ENCODE data around the gene NELL1. TPM values are rescaled to one million over a fixed set of nuclear protein-coding genes. Genes with fewer than 3 reads are reported as not detected.

The NELL1 gene
- total and polyA plus RNA-seq, 7 experiments from 2014 or later, result not detected

DNA sequence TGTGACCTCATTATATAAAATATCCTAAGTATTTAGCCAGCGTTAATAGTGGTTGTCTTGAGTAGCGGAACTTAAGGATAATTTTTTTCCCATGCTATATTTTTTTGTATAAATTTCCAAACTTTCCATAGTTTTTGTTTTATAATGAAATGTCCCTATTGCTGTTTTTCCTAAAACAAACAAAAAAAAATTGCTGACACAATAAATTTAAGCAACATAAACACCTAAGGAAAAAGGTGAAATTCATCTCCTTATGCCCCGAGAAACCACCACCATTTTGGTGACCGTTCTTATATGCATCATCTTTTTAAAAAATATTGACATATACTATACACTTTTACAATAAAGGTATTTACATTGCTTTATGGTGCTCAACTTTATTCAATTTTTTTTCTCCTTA lies 814.7 kb downstream of the NELL1 start:
- H3K4me1 Mint-ChIP-seq, result peaks cover 0 to 3% (median 0%) of the 10 kb centered on the region in 7 donors
- intact Hi-C loops (cut with micrococcal nuclease), result no loop called here
- CTCF ChIA-PET, result no interaction called here
- Histone ChIP-seq H3K4me1 (ENCODE audit: control insufficient read depth in 2 of 2, insufficient read depth in 2 of 2, low read length in 2 of 2) (no peaks in the 10 kb centered on the region), H3K9me3 (ENCODE audit: control insufficient read depth in 2 of 3, low read length in 3 of 3) (no peaks in the 10 kb centered on the region), H3K36me3 (ENCODE audit: control insufficient read depth in 2 of 3, insufficient read depth in 3 of 3, low read length in 3 of 3) (no peaks in the 10 kb centered on the region), H3K27me3 (ENCODE audit: control insufficient read depth in 2 of 2, insufficient read depth in 2 of 2, low read length in 2 of 2) (no peaks in the 10 kb centered on the region), H3K27ac (ENCODE audit: low read depth, low read length) (no peak overlapping the region), H3K4me3 (ENCODE audit: low read length) (no peak overlapping the region)
- H3K4me3 Mint-ChIP-seq, result no peak overlapping the region
- no peak overlapping the region for H3K27ac Mint-ChIP-seq
- POLR2A ChIA-PET, result no interaction called here
- ATAC-seq (no peak), DNase-seq (no peak)
- peaks cover 0 to 5% (median 0%) of the 10 kb centered on the region in 5 donors for H3K27me3 Mint-ChIP-seq
- H3K9me3 Mint-ChIP-seq, result peaks cover 0 to 34% (median 10%) of the 10 kb centered on the region in 11 donors
- peaks cover 0 to 4% (median 0%) of the 10 kb centered on the region in 5 donors for H3K36me3 Mint-ChIP-seq

DNA sequence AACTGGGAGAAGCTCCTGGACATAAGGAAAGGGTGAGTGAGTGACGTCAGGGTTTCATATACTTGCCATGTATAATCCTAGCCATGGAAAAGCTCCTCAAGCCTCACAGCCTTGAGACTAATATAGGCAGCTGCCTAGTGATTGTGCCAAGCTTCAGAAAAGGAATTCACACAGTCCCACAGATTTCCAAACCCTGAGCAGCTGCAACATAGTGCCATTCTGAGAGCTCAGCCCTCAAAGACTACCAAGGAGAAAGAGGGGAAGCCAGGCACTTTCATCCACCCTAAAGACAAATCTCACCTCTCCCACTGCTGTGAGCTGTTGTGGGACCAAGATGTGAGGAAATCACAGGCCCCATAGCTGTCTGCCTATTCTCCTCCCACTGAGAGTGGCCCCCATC lies 815.6 kb downstream of the NELL1 start:
- H3K4me3 Mint-ChIP-seq, result no peak overlapping the region
- peaks cover 0 to 3% (median 0%) of the 10 kb centered on the region in 7 donors for H3K4me1 Mint-ChIP-seq
- peaks cover 0 to 5% (median 0%) of the 10 kb centered on the region in 5 donors for H3K27me3 Mint-ChIP-seq
- no peak overlapping the region for H3K4me3 ChIP-seq (ENCODE audit: low read length)
- intact Hi-C loops (cut with micrococcal nuclease), result no loop called here
- DNase-seq (no peak), ATAC-seq (no peak)
- H3K9me3 ChIP-seq (ENCODE audit: control insufficient read depth in 2 of 3, low read length in 3 of 3), result no peaks in the 10 kb centered on the region
- H3K27ac ChIP-seq (ENCODE audit: low read depth, low read length), result no peak overlapping the region
- ChIA-PET CTCF (no interaction called here), POLR2A (no interaction called here)
- H3K36me3 Mint-ChIP-seq, result peaks cover 0 to 4% (median 0%) of the 10 kb centered on the region in 5 donors
- no peaks in the 10 kb centered on the region for H3K27me3 ChIP-seq (ENCODE audit: control insufficient read depth in 2 of 2, insufficient read depth in 2 of 2, low read length in 2 of 2)
- no peaks in the 10 kb centered on the region for H3K4me1 ChIP-seq (ENCODE audit: control insufficient read depth in 2 of 2, insufficient read depth in 2 of 2, low read length in 2 of 2)
- H3K27ac Mint-ChIP-seq, result no peak overlapping the region
- peaks cover 0 to 39% (median 17%) of the 10 kb centered on the region in 11 donors for H3K9me3 Mint-ChIP-seq
- H3K36me3 ChIP-seq (ENCODE audit: control insufficient read depth in 2 of 3, insufficient read depth in 3 of 3, low read length in 3 of 3), result no peaks in the 10 kb centered on the region

DNA sequence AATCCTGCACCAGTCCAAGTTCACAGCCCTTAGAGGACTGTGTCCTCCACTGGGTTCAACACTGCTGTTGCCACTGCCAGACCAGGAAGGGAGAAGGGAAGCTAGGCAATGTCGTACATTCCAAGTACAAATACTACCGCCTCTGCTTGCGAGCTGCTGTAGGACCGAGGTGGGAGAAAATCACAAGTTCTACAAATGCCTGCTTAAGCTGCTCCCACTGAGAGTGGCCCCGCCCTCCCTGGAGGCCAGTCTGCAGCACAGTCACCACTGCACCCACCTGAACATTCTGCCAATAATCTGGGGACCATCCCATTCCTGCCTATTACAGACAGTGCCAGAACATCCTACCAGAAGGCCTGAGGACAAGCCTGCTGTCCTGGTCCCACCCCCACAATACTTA lies 816.0 kb downstream of the NELL1 start:
- Histone ChIP-seq H3K4me3 (ENCODE audit: low read length) (no peak overlapping the region), H3K27me3 (ENCODE audit: control insufficient read depth in 2 of 2, insufficient read depth in 2 of 2, low read length in 2 of 2) (no peaks in the 10 kb centered on the region), H3K9me3 (ENCODE audit: control insufficient read depth in 2 of 3, low read length in 3 of 3) (no peaks in the 10 kb centered on the region), H3K27ac (ENCODE audit: low read depth, low read length) (no peak overlapping the region), H3K36me3 (ENCODE audit: control insufficient read depth in 2 of 3, insufficient read depth in 3 of 3, low read length in 3 of 3) (no peaks in the 10 kb centered on the region), H3K4me1 (ENCODE audit: control insufficient read depth in 2 of 2, insufficient read depth in 2 of 2, low read length in 2 of 2) (no peaks in the 10 kb centered on the region)
- peaks cover 0 to 43% (median 20%) of the 10 kb centered on the region in 11 donors for H3K9me3 Mint-ChIP-seq
- no peak overlapping the region for H3K4me3 Mint-ChIP-seq
- CTCF ChIA-PET, result no interaction called here
- H3K36me3 Mint-ChIP-seq, result peaks cover 0 to 4% (median 0%) of the 10 kb centered on the region in 5 donors
- DNase-seq, result no peak
- H3K4me1 Mint-ChIP-seq, result peaks cover 0 to 3% (median 0%) of the 10 kb centered on the region in 7 donors
- no peak overlapping the region for H3K27ac Mint-ChIP-seq
- H3K27me3 Mint-ChIP-seq, result peaks cover 0 to 5% (median 0%) of the 10 kb centered on the region in 5 donors
- POLR2A ChIA-PET, result no interaction called here
- intact Hi-C loops (cut with micrococcal nuclease), result no loop called here
- ATAC-seq, result no peak

DNA sequence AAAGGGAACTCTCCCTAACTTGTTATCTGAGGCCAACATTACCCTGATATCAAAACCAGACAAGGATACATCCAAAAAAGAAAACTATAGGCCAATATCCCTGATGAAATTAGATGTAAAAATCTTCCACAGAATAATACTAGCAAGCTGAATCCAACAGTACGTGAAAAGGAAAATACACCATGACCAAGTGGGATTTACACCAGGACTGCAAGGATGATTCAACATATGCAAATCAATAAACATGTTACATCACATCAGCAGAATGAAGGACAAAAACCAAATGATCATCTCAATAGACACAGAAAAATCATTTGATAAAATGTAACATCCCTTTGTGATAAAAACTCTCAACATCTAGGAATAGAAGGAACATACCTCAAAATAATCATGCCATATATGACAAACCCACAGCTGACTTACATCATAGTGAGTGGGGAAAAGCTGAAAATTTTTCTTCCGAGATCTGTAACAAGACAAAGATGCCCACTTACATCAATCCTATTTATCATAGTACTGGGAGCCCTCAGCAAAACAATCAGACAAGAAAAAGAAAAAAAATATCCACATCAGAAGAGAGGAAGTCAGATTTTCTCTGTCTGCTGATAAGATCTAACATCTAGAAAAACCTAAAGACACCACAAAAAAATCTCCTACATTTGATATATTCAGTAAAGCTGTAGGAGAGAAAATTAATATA lies 820.2 kb downstream of the NELL1 start:
- Mint-ChIP-seq H3K27ac (no peak overlapping the region), H3K4me1 (peaks cover 0 to 3% (median 0%) of the 10 kb centered on the region in 7 donors), H3K9me3 (peaks cover 3 to 41% (median 22%) of the 10 kb centered on the region in 11 donors), H3K27me3 (peaks cover 0 to 5% (median 0%) of the 10 kb centered on the region in 5 donors), H3K36me3 (peaks cover 0 to 4% (median 0%) of the 10 kb centered on the region in 5 donors), H3K4me3 (no peak overlapping the region)
- no peak overlapping the region for H3K4me3 ChIP-seq (ENCODE audit: low read length)
- H3K4me1 ChIP-seq (ENCODE audit: control insufficient read depth in 2 of 2, insufficient read depth in 2 of 2, low read length in 2 of 2), result no peaks in the 10 kb centered on the region
- no peaks in the 10 kb centered on the region for H3K27me3 ChIP-seq (ENCODE audit: control insufficient read depth in 2 of 2, insufficient read depth in 2 of 2, low read length in 2 of 2)
- intact Hi-C loops (cut with micrococcal nuclease), result no loop called here
- no peak for ATAC-seq
- no peaks in the 10 kb centered on the region for H3K9me3 ChIP-seq (ENCODE audit: control insufficient read depth in 2 of 3, low read length in 3 of 3)
- no peak overlapping the region for H3K27ac ChIP-seq (ENCODE audit: low read depth, low read length)
- POLR2A ChIA-PET, result no interaction called here
- CTCF ChIA-PET, result no interaction called here
- DNase-seq, result no peak
- no peaks in the 10 kb centered on the region for H3K36me3 ChIP-seq (ENCODE audit: control insufficient read depth in 2 of 3, insufficient read depth in 3 of 3, low read length in 3 of 3)

GRCh38 chr11:21492931-21493330 lies 823.5 kb downstream of the NELL1 start:
- no peak for DNase-seq
- Histone ChIP-seq H3K4me3 (ENCODE audit: low read length) (no peak overlapping the region), H3K27me3 (ENCODE audit: control insufficient read depth in 2 of 2, insufficient read depth in 2 of 2, low read length in 2 of 2) (no peaks in the 10 kb centered on the region), H3K36me3 (ENCODE audit: control insufficient read depth in 2 of 3, insufficient read depth in 3 of 3, low read length in 3 of 3) (no peaks in the 10 kb centered on the region), H3K9me3 (ENCODE audit: control insufficient read depth in 2 of 3, low read length in 3 of 3) (no peaks in the 10 kb centered on the region), H3K4me1 (ENCODE audit: control insufficient read depth in 2 of 2, insufficient read depth in 2 of 2, low read length in 2 of 2) (no peaks in the 10 kb centered on the region), H3K27ac (ENCODE audit: low read depth, low read length) (no peak overlapping the region)
- intact Hi-C loops (cut with micrococcal nuclease), result no loop called here
- no peak for ATAC-seq
- no peaks in the 10 kb centered on the region for H3K36me3 Mint-ChIP-seq
- no peaks in the 10 kb centered on the region for H3K27me3 Mint-ChIP-seq
- ChIA-PET CTCF (no interaction called here), POLR2A (no interaction called here)
- peaks cover 0 to 3% (median 0%) of the 10 kb centered on the region in 7 donors for H3K4me1 Mint-ChIP-seq
- peaks cover 0 to 29% (median 16%) of the 10 kb centered on the region in 11 donors for H3K9me3 Mint-ChIP-seq
- no peak overlapping the region for H3K27ac Mint-ChIP-seq
- no peak overlapping the region for H3K4me3 Mint-ChIP-seq

- POLR2A ChIA-PET, result no interaction called here
- Histone ChIP-seq H3K4me3 (ENCODE audit: low read length) (no peak overlapping the region), H3K9me3 (ENCODE audit: control insufficient read depth in 2 of 3, low read length in 3 of 3) (no peaks in the 10 kb centered on the region), H3K27ac (ENCODE audit: low read depth, low read length) (no peak overlapping the region), H3K4me1 (ENCODE audit: control insufficient read depth in 2 of 2, insufficient read depth in 2 of 2, low read length in 2 of 2) (no peaks in the 10 kb centered on the region), H3K36me3 (ENCODE audit: control insufficient read depth in 2 of 3, insufficient read depth in 3 of 3, low read length in 3 of 3) (no peaks in the 10 kb centered on the region), H3K27me3 (ENCODE audit: control insufficient read depth in 2 of 2, insufficient read depth in 2 of 2, low read length in 2 of 2) (no peaks in the 10 kb centered on the region)
- Mint-ChIP-seq H3K9me3 (peaks cover 0 to 15% (median 4%) of the 10 kb centered on the region in 11 donors), H3K36me3 (no peaks in the 10 kb centered on the region), H3K4me3 (no peak overlapping the region), H3K27ac (no peak overlapping the region), H3K4me1 (no peaks in the 10 kb centered on the region), H3K27me3 (no peaks in the 10 kb centered on the region)
- no peak for DNase-seq
- CTCF ChIA-PET, result no interaction called here
- no peak for ATAC-seq
- intact Hi-C loops (cut with micrococcal nuclease), result no loop called here
These were observed 825.6 kb downstream of the NELL1 start for GRCh38 chr11:21494946-21495345.

DNA sequence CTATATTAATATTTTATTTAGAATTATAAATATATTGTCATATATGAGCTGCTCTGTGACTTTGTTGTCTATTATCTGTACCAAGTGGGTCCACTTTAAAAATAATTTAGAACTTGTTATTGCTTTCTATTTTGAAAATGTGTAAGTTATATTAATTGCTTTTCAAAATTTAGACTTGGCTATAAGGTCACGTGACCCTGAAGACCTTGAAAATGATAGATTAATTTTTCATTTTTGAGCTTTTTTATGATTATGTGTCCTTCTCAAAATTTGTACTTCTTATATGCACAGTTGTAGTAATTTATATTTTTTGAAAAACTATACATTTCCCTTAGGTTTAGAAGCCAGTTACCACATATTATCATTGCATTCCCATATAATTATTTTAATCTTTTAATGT lies 826.5 kb downstream of the NELL1 start:
- ATAC-seq, result no peak

More for the DNA sequence above, 826.5 kb downstream of the NELL1 start:
- ChIA-PET POLR2A (no interaction called here), CTCF (no interaction called here)
- Histone ChIP-seq H3K36me3 (ENCODE audit: control insufficient read depth in 2 of 3, insufficient read depth in 3 of 3, low read length in 3 of 3) (no peaks in the 10 kb centered on the region), H3K4me1 (ENCODE audit: control insufficient read depth in 2 of 2, insufficient read depth in 2 of 2, low read length in 2 of 2) (no peaks in the 10 kb centered on the region), H3K4me3 (ENCODE audit: low read length) (no peak overlapping the region), H3K9me3 (ENCODE audit: control insufficient read depth in 2 of 3, low read length in 3 of 3) (no peaks in the 10 kb centered on the region), H3K27me3 (ENCODE audit: control insufficient read depth in 2 of 2, insufficient read depth in 2 of 2, low read length in 2 of 2) (no peaks in the 10 kb centered on the region), H3K27ac (ENCODE audit: low read depth, low read length) (no peak overlapping the region)
- no peak for DNase-seq
- Mint-ChIP-seq H3K4me1 (no peaks in the 10 kb centered on the region), H3K9me3 (peaks cover 0 to 12% (median 3%) of the 10 kb centered on the region in 11 donors), H3K36me3 (no peaks in the 10 kb centered on the region), H3K27ac (no peak overlapping the region), H3K4me3 (no peak overlapping the region), H3K27me3 (no peaks in the 10 kb centered on the region)
- intact Hi-C loops (cut with micrococcal nuclease), result no loop called here

Measured in naive thymus-derived CD4-positive, alpha-beta T cell (primary cell).